ENCODE results near the gene GSN. TPM values are rescaled to one million over a fixed set of nuclear protein-coding genes. Genes with fewer than 3 reads are reported as not detected.

GSN gene
- total RNA-seq, 2 experiments from 2014 or later: 2.6 to 2.7 TPM

DNA sequence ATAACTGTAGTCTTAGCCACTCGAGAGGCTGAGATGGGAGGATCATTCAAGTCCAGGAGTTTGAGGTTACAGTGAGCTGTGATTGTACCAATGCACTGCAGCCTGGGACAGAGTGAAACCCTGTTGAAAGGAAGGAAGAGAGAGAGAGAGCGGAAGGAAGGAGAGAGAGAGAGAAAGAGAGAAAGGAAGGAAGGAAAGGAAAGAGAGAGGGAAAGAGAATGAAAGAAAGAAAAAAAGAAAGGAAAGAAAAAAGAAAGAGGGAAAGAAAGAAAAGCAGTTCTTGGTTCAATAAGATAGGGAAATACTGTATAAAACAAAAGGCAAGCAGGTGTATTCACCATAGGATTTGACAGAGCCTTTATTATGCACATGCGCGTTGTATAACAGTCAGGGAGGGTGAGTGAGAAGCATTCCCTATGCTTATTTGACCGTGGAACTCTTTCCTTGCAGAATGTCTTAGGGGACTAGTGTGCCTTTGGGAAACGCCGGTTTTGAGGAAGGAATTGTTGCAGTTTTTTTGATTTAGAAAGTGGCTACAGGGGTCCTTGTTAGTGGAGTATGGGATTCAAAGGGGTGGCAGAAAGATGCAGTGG is 42.0 kb downstream of the GSN start:
- POLR2A ChIA-PET: no interaction called here
- Histone ChIP-seq H3K9me3 (ENCODE audit: control insufficient read depth in 1 of 2, insufficient read depth in 1 of 2, low read length in 2 of 2) (no peaks in the 10 kb centered on the region), H3K4me1 (ENCODE audit: insufficient read depth, low read length) (no peaks in the 10 kb centered on the region), H3K27me3 (ENCODE audit: control insufficient read depth in 1 of 2, insufficient read depth in 2 of 2, low read length in 2 of 2) (no peaks in the 10 kb centered on the region), H3K27ac (ENCODE audit: low read depth in 1 of 2, low read length in 2 of 2) (no peak overlapping the region), H3K4me3 (ENCODE audit: low read length) (no peak overlapping the region), H3K36me3 (ENCODE audit: insufficient read depth, low read length) (no peaks in the 10 kb centered on the region)
- no peak for DNase-seq
- Mint-ChIP-seq H3K27me3 (no peaks in the 10 kb centered on the region), H3K27ac (no peak overlapping the region), H3K9me3 (no peaks in the 10 kb centered on the region), H3K4me3 (no peak overlapping the region), H3K36me3 (ENCODE audit: low read depth) (no peaks in the 10 kb centered on the region), H3K4me1 (ENCODE audit: low read depth) (no peaks in the 10 kb centered on the region)
- no peak for ATAC-seq (ENCODE audit: poor library complexity)
- intact Hi-C loops (cut with DNase I, micrococcal nuclease): no loop called here
- CTCF ChIA-PET: interaction anchor here (0.6 to 1.3 kb wide), 2 partner anchors 10 to 18 kb away, joined by 3 to 4 read pairs; no protein-coding TSS in a partner anchor
- TF ChIP-seq, protein P1, sequence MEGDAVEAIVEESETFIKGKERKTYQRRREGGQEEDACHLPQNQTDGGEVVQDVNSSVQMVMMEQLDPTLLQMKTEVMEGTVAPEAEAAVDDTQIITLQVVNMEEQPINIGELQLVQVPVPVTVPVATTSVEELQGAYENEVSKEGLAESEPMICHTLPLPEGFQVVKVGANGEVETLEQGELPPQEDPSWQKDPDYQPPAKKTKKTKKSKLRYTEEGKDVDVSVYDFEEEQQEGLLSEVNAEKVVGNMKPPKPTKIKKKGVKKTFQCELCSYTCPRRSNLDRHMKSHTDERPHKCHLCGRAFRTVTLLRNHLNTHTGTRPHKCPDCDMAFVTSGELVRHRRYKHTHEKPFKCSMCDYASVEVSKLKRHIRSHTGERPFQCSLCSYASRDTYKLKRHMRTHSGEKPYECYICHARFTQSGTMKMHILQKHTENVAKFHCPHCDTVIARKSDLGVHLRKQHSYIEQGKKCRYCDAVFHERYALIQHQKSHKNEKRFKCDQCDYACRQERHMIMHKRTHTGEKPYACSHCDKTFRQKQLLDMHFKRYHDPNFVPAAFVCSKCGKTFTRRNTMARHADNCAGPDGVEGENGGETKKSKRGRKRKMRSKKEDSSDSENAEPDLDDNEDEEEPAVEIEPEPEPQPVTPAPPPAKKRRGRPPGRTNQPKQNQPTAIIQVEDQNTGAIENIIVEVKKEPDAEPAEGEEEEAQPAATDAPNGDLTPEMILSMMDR (IDR thresholded peaks at IDR 0.05): peak; percentile 11

DNA sequence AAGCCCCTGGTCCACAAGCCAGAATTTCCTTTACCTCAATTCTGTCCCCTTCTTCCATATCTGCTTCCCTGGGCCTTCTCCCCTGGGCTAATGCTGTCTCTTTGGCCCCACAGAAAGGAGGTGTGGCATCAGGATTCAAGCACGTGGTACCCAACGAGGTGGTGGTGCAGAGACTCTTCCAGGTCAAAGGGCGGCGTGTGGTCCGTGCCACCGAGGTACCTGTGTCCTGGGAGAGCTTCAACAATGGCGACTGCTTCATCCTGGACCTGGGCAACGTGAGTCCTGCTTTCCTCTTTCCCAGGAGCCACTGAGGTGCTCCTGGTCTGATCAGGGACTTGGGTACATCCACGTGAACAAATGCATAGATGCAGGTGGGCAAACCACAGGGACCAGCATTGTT is 42.6 kb downstream of the GSN start:
- intact Hi-C loops (cut with DNase I, micrococcal nuclease): no loop called here
- DNase-seq (no peak), ATAC-seq (ENCODE audit: poor library complexity) (no peak)
- H3K4me3 ChIP-seq (ENCODE audit: low read length): no peak overlapping the region
- Mint-ChIP-seq H3K27me3 (no peaks in the 10 kb centered on the region), H3K4me1 (ENCODE audit: low read depth) (no peaks in the 10 kb centered on the region), H3K4me3 (no peak overlapping the region), H3K9me3 (no peaks in the 10 kb centered on the region), H3K36me3 (ENCODE audit: low read depth) (no peaks in the 10 kb centered on the region), H3K27ac (no peak overlapping the region)
- H3K4me1 ChIP-seq (ENCODE audit: insufficient read depth, low read length): no peaks in the 10 kb centered on the region
- H3K27ac ChIP-seq (ENCODE audit: low read depth in 1 of 2, low read length in 2 of 2): no peak overlapping the region
- no peaks in the 10 kb centered on the region for H3K27me3 ChIP-seq (ENCODE audit: control insufficient read depth in 1 of 2, insufficient read depth in 2 of 2, low read length in 2 of 2)
- no peaks in the 10 kb centered on the region for H3K9me3 ChIP-seq (ENCODE audit: control insufficient read depth in 1 of 2, insufficient read depth in 1 of 2, low read length in 2 of 2)
- ChIA-PET CTCF (interaction anchor here (1.3 kb wide), 1 partner anchor 9 kb away, joined by 3 read pairs; no protein-coding TSS in a partner anchor), POLR2A (no interaction called here)
- TF ChIP-seq, protein P1 (IDR thresholded peaks at IDR 0.05): no peak
- H3K36me3 ChIP-seq (ENCODE audit: insufficient read depth, low read length): no peaks in the 10 kb centered on the region

DNA sequence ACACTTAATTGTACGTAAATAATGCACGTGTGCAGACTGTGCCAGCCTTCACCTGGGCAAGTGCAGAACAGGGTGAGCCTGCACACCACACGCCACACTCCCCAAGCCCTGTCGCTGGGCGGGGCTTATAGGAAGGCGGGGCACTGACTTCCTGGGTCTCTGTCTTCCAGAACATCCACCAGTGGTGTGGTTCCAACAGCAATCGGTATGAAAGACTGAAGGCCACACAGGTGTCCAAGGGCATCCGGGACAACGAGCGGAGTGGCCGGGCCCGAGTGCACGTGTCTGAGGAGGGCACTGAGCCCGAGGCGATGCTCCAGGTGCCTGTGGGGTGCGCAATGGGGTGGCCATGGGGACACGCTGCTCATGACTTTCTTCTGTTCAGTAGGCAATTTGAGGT is 44.2 kb downstream of the GSN start:
- no peaks in the 10 kb centered on the region for H3K27me3 Mint-ChIP-seq
- ChIA-PET CTCF (no interaction called here), POLR2A (no interaction called here)
- no peak overlapping the region for H3K4me3 ChIP-seq (ENCODE audit: low read length)
- no peaks in the 10 kb centered on the region for H3K36me3 Mint-ChIP-seq (ENCODE audit: low read depth)
- ATAC-seq (ENCODE audit: poor library complexity): no peak
- intact Hi-C loops (cut with DNase I, micrococcal nuclease): no loop called here
- no peaks in the 10 kb centered on the region for H3K27me3 ChIP-seq (ENCODE audit: control insufficient read depth in 1 of 2, insufficient read depth in 2 of 2, low read length in 2 of 2)
- no peak overlapping the region for H3K27ac ChIP-seq (ENCODE audit: low read depth in 1 of 2, low read length in 2 of 2)
- no peaks in the 10 kb centered on the region for H3K9me3 Mint-ChIP-seq
- H3K4me1 Mint-ChIP-seq (ENCODE audit: low read depth): no peaks in the 10 kb centered on the region
- no peak overlapping the region for H3K4me3 Mint-ChIP-seq
- no peak for DNase-seq
- H3K9me3 ChIP-seq (ENCODE audit: control insufficient read depth in 1 of 2, insufficient read depth in 1 of 2, low read length in 2 of 2): no peaks in the 10 kb centered on the region
- no peaks in the 10 kb centered on the region for H3K36me3 ChIP-seq (ENCODE audit: insufficient read depth, low read length)
- TF ChIP-seq, protein P1 (IDR thresholded peaks at IDR 0.05): no peak
- H3K27ac Mint-ChIP-seq: no peak overlapping the region
- no peaks in the 10 kb centered on the region for H3K4me1 ChIP-seq (ENCODE audit: insufficient read depth, low read length)

All from CD4-positive, alpha-beta T cell (primary cell).